Liver (tissue), 9 donors: ENCODE measurements around the gene RETSAT. TPM values are rescaled to one million over a fixed set of nuclear protein-coding genes. Genes with fewer than 3 reads are reported as not detected.

Experiments used
- DNase-seq: peaks from one replicate; pipeline ENCODE4 v3.0.0-alpha.2; 2017; ENCODE audit warnings: low spot score
- H3K27ac ChIP-seq, 2 donors: one replicate each; pipeline ENCODE4 v1.7.0; 2013; ENCODE audit warnings: inconsistent platforms in 2 of 2, low read length in 2 of 2, control low read depth in 1 of 2, low read depth in 1 of 2, mild to moderate bottlenecking in 1 of 2
- H3K27me3 ChIP-seq, 4 donors: one replicate each; pipeline versions ENCODE4 v1.6.1 to v1.7.0; 2013; ENCODE audit warnings: low read length in 3 of 4, inconsistent platforms in 1 of 4, mild to moderate bottlenecking in 1 of 4, moderate library complexity in 1 of 4; ENCODE audit not compliant: control insufficient read depth in 4 of 4, insufficient read depth in 4 of 4
- H3K36me3 ChIP-seq, 4 donors: one replicate each; pipeline versions ENCODE4 v1.6.1 to v1.7.0; 2013; ENCODE audit warnings: low read length in 3 of 4, mild to moderate bottlenecking in 3 of 4, low read depth in 1 of 4, moderate library complexity in 1 of 4; ENCODE audit not compliant: control insufficient read depth in 4 of 4, insufficient read depth in 3 of 4
- H3K4me1 ChIP-seq, 4 donors: one replicate each; pipeline versions ENCODE4 v1.6.1 to v1.7.0; 2013; ENCODE audit warnings: low read length in 3 of 4, mild to moderate bottlenecking in 3 of 4, moderate library complexity in 1 of 4; ENCODE audit not compliant: control insufficient read depth in 4 of 4, insufficient read depth in 4 of 4
- H3K4me3 ChIP-seq, 3 donors: one replicate each; pipeline versions ENCODE4 v1.6.1 to v1.7.0; 2013; ENCODE audit warnings: low read length in 3 of 3, control low read depth in 1 of 3, low read depth in 1 of 3, mild to moderate bottlenecking in 1 of 3
- H3K9ac ChIP-seq, 2 donors: one replicate each; pipeline ENCODE4 v1.7.0; 2013; ENCODE audit warnings: low read length in 2 of 2, mild to moderate bottlenecking in 2 of 2, moderate library complexity in 2 of 2, control low read depth in 1 of 2, low read depth in 1 of 2
- H3K9me3 ChIP-seq, 4 donors: one replicate each; pipeline versions ENCODE4 v1.6.1 to v1.7.0; 2013; ENCODE audit warnings: low read length in 3 of 4; ENCODE audit not compliant: control insufficient read depth in 4 of 4
- FOXA1 ChIP-seq: IDR thresholded peaks from 2 replicates; pipeline ENCODE4 v1.6.1; 2016; ENCODE audit warnings: antibody characterized with exemption
- FOXA2 ChIP-seq: IDR thresholded peaks from 2 replicates; pipeline ENCODE4 v1.6.1; 2016; ENCODE audit warnings: antibody characterized with exemption
- GABPA ChIP-seq, 2 donors: IDR thresholded peaks in 1 of 2; conservative IDR thresholded peaks in 1 of 2; 2 replicates each; pipeline ENCODE4 v1.6.1; 2016; ENCODE audit warnings: antibody characterized with exemption in 2 of 2, mild to moderate bottlenecking in 1 of 2, moderate library complexity in 1 of 2
- HNF4A ChIP-seq, 2 donors: conservative IDR thresholded peaks; 2 replicates each; pipeline ENCODE4 v1.6.1; 2016; ENCODE audit warnings: antibody characterized with exemption in 2 of 2, mild to moderate bottlenecking in 2 of 2
- HNF4G ChIP-seq: IDR thresholded peaks from 2 replicates; pipeline ENCODE4 v1.6.1; 2016; ENCODE audit warnings: antibody characterized with exemption
- JUND ChIP-seq, 2 donors: IDR thresholded peaks; 2 replicates each; pipeline ENCODE4 v1.6.1; 2016; ENCODE audit warnings: antibody characterized with exemption in 2 of 2
- NR2F2 ChIP-seq: IDR thresholded peaks from 2 replicates; pipeline ENCODE4 v1.6.1; 2016; ENCODE audit warnings: antibody characterized with exemption
- RAD21 ChIP-seq, 2 donors: IDR thresholded peaks; 2 replicates each; pipeline ENCODE4 v1.6.1; 2016; ENCODE audit warnings: antibody characterized with exemption in 2 of 2, mild to moderate bottlenecking in 2 of 2
- RXRA ChIP-seq, 2 donors: IDR thresholded peaks; 2 replicates each; pipeline ENCODE4 v1.6.1; 2017 to 2018; ENCODE audit warnings: antibody characterized with exemption in 2 of 2, mild to moderate bottlenecking in 1 of 2
- SP1 ChIP-seq: IDR thresholded peaks from 2 replicates; pipeline ENCODE4 v1.6.1; 2018; ENCODE audit warnings: antibody characterized with exemption, mild to moderate bottlenecking
- TAF1 ChIP-seq: conservative IDR thresholded peaks from 2 replicates; pipeline ENCODE4 v1.6.1; 2016; ENCODE audit warnings: antibody characterized with exemption, mild to moderate bottlenecking
- YY1 ChIP-seq: IDR thresholded peaks from 2 replicates; pipeline ENCODE4 v1.6.1; 2016; ENCODE audit warnings: antibody characterized with exemption, mild to moderate bottlenecking
- WGBS: extraction: QIAGEN DNeasy Blood & Tissue Kit; methylation state at CpG from one replicate; pipeline ENCODE4 v1.1.7; 2013; 5-methylcytosine and 5-hydroxymethylcytosine counted together
- polyA plus RNA-seq, 2 donors: library from polyadenylated mRNA; stranded (reverse) in 1 of 2; unstranded in 1 of 2; fragments of 200-250 nt in 1 of 2; fragments of >200 nt in 1 of 2; fragmentation: Nextera tagmentation in 1 of 2; extraction: Ambion mirVana in 1 of 2; gene quantifications; one replicate each; pipeline versions ENCODE4 v1.2.1 to v1.2.3, GENCODE V29; 2013 to 2015
- total RNA-seq, 2 donors: library from RNA; depleted of rRNA; stranded (reverse); fragments of >200 nt; gene quantifications; one replicate each; pipeline ENCODE4 v1.2.3, GENCODE V29; 2014
- TF ChIP-seq, protein P1 (sequence below): IDR thresholded peaks from 2 replicates; pipeline ENCODE4 v1.6.1; 2016; ENCODE audit warnings: antibody characterized with exemption, mild to moderate bottlenecking
- TF ChIP-seq, protein P2 (sequence below): IDR thresholded peaks from 2 replicates; pipeline ENCODE4 v1.6.1; 2016; ENCODE audit warnings: antibody characterized with exemption
- TF ChIP-seq, protein P3 (sequence below): IDR thresholded peaks from 2 replicates; pipeline ENCODE4 v1.6.1; 2016; ENCODE audit warnings: antibody characterized with exemption
- TF ChIP-seq, protein P4 (sequence below): fragments of 150-350 bp; IDR thresholded peaks from 2 replicates; pipeline ENCODE4 v1.5.1; 2017; ENCODE audit warnings: improper control_type of control experiment, low read depth, low read length; ENCODE audit not compliant: missing input control
- TF ChIP-seq, protein P5 (sequence below): IDR thresholded peaks from 2 replicates; pipeline ENCODE4 v1.6.1; 2016; ENCODE audit warnings: antibody characterized with exemption
- donor health status: healthy.
- donor health status: healthy.
- donor health status: healthy.
- donor health status: healthy.
- donor health status: healthy.

The RETSAT gene
- total and polyA plus RNA-seq, 4 donors: 22.8 to 101 (median 70.7) TPM

DNA sequence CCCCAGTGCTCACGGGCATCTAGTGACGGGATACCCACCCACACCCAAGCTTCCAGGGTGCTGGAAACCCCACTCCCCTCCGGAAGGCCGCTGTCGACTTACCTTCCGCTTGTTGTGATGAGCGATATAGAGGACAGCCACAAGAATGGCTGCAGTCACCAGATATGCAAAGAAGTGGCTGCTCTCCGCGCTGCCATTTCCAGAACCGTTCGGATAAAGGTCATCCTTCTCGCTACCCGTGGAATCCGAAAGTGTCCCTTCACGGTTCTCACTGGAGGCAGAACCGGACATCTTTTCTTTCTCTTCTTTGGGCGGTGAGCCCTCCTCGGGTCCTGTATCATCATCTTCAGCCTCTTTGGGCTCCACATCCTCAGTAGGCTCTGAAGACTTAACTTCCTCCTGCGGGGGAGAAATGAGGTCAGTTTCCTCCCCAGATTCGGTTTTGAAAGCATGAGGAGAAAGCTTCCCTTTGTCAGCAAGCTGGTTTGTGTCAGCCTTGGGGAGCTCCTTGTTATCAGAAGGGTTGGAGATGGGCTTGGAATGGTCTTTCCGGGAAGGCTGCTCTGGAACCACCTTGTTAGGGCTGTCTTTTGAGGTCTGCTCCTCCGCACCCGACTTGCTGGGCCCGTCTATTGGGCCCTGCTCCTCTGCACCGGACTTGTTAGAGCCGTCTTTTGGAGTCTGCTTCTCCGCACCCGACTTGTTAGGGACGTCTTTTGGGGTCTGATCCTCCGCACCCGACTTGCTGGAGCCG is 27.7 kb downstream of the RETSAT start:
- Histone ChIP-seq H3K27me3 (no peaks in the 10 kb centered on the region), H3K9ac (peak overlapping the region; percentile 81 to 84), H3K27ac (peak overlapping the region; percentile 92 to 99), H3K36me3 (peaks cover 0 to 13% (median 11%) of the 10 kb centered on the region in 4 donors), H3K4me1 (peaks cover 10 to 53% (median 35%) of the 10 kb centered on the region in 4 donors), H3K4me3 (peak overlapping the region; percentile 79 to 98 (median 95)), H3K9me3 (no peaks in the 10 kb centered on the region)
- whole genome bisulfite sequencing: 3% methylated on average over 32 of the region's 32 CpGs
- TF ChIP-seq SP1 (no peak), TAF1 (no peak), YY1 (peak; percentile 70), GABPA (IDR thresholded peaks at IDR 0.05 in 1 of 2, conservative IDR thresholded peaks at IDR 0.05 in 1 of 2) (no peak)
- TF ChIP-seq, protein P1, sequence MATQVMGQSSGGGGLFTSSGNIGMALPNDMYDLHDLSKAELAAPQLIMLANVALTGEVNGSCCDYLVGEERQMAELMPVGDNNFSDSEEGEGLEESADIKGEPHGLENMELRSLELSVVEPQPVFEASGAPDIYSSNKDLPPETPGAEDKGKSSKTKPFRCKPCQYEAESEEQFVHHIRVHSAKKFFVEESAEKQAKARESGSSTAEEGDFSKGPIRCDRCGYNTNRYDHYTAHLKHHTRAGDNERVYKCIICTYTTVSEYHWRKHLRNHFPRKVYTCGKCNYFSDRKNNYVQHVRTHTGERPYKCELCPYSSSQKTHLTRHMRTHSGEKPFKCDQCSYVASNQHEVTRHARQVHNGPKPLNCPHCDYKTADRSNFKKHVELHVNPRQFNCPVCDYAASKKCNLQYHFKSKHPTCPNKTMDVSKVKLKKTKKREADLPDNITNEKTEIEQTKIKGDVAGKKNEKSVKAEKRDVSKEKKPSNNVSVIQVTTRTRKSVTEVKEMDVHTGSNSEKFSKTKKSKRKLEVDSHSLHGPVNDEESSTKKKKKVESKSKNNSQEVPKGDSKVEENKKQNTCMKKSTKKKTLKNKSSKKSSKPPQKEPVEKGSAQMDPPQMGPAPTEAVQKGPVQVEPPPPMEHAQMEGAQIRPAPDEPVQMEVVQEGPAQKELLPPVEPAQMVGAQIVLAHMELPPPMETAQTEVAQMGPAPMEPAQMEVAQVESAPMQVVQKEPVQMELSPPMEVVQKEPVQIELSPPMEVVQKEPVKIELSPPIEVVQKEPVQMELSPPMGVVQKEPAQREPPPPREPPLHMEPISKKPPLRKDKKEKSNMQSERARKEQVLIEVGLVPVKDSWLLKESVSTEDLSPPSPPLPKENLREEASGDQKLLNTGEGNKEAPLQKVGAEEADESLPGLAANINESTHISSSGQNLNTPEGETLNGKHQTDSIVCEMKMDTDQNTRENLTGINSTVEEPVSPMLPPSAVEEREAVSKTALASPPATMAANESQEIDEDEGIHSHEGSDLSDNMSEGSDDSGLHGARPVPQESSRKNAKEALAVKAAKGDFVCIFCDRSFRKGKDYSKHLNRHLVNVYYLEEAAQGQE: no peak
- TF ChIP-seq, protein P2, sequence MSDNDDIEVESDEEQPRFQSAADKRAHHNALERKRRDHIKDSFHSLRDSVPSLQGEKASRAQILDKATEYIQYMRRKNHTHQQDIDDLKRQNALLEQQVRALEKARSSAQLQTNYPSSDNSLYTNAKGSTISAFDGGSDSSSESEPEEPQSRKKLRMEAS: no peak
- DNase-seq: peak; percentile 45

DNA sequence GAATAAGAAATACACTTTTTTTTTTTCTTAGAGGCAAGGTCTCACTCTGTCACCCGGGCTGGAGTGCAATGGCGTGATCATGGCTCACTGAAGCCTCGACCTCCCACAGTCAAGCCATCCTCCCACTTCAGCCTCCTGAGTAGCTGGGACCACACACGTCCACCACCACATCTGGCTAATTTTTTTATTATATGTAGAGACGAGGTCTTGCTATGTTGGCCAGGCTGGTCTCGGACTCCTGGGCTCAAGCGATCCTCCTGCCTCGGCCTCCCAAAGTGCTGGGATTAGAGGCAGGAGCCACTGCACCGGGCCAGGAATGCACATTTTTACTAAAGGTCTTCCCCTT is 28.9 kb downstream of the RETSAT start:
- TF ChIP-seq RXRA (IDR thresholded peaks at IDR 0.05) (no peak), HNF4G (no peak), YY1 (no peak), HNF4A (conservative IDR thresholded peaks at IDR 0.05) (no peak), FOXA1 (no peak), JUND (IDR thresholded peaks at IDR 0.05) (no peak), GABPA (IDR thresholded peaks at IDR 0.05 in 1 of 2, conservative IDR thresholded peaks at IDR 0.05 in 1 of 2) (no peak), TAF1 (no peak), RAD21 (IDR thresholded peaks at IDR 0.05) (no peak), NR2F2 (no peak), FOXA2 (no peak)
- TF ChIP-seq, protein P1: no peak
- TF ChIP-seq, protein P3, sequence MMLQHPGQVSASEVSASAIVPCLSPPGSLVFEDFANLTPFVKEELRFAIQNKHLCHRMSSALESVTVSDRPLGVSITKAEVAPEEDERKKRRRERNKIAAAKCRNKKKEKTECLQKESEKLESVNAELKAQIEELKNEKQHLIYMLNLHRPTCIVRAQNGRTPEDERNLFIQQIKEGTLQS: no peak
- TF ChIP-seq, protein P4, sequence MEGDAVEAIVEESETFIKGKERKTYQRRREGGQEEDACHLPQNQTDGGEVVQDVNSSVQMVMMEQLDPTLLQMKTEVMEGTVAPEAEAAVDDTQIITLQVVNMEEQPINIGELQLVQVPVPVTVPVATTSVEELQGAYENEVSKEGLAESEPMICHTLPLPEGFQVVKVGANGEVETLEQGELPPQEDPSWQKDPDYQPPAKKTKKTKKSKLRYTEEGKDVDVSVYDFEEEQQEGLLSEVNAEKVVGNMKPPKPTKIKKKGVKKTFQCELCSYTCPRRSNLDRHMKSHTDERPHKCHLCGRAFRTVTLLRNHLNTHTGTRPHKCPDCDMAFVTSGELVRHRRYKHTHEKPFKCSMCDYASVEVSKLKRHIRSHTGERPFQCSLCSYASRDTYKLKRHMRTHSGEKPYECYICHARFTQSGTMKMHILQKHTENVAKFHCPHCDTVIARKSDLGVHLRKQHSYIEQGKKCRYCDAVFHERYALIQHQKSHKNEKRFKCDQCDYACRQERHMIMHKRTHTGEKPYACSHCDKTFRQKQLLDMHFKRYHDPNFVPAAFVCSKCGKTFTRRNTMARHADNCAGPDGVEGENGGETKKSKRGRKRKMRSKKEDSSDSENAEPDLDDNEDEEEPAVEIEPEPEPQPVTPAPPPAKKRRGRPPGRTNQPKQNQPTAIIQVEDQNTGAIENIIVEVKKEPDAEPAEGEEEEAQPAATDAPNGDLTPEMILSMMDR: no peak
- TF ChIP-seq, protein P5, sequence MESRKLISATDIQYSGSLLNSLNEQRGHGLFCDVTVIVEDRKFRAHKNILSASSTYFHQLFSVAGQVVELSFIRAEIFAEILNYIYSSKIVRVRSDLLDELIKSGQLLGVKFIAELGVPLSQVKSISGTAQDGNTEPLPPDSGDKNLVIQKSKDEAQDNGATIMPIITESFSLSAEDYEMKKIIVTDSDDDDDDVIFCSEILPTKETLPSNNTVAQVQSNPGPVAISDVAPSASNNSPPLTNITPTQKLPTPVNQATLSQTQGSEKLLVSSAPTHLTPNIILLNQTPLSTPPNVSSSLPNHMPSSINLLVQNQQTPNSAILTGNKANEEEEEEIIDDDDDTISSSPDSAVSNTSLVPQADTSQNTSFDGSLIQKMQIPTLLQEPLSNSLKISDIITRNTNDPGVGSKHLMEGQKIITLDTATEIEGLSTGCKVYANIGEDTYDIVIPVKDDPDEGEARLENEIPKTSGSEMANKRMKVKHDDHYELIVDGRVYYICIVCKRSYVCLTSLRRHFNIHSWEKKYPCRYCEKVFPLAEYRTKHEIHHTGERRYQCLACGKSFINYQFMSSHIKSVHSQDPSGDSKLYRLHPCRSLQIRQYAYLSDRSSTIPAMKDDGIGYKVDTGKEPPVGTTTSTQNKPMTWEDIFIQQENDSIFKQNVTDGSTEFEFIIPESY: no peak
- Histone ChIP-seq H3K9ac (peak overlapping the region; percentile 81 to 84), H3K27ac (peak overlapping the region; percentile 92 to 99), H3K27me3 (no peaks in the 10 kb centered on the region), H3K9me3 (no peaks in the 10 kb centered on the region), H3K4me3 (peak overlapping the region; percentile 79 to 98 (median 95)), H3K4me1 (peaks cover 11 to 53% (median 35%) of the 10 kb centered on the region in 4 donors), H3K36me3 (peaks cover 0 to 22% (median 20%) of the 10 kb centered on the region in 4 donors)
- DNase-seq: no peak
- WGBS: 26% methylated on average over 9 of the region's 9 CpGs
